AG09309 (cell line): ENCODE results near the gene SAG.

Source experiments
- DNase-seq: peaks from one replicate; pipeline ENCODE4 v3.0.0-alpha.2; 2010; ENCODE audit warnings: low read depth
- H3K4me3 ChIP-seq: 2 replicates; pipeline ENCODE4 v1.5.1; 2011; ENCODE audit warnings: mild to moderate bottlenecking, low read depth, low read length, moderate library complexity; ENCODE audit not compliant: control insufficient read depth
- TF ChIP-seq, protein P1 (sequence below): IDR thresholded peaks from 2 replicates; pipeline ENCODE4 v1.5.1; 2011; ENCODE audit warnings: mild to moderate bottlenecking, low read depth, low read length, inconsistent platforms; ENCODE audit not compliant: insufficient read depth, control insufficient read depth; ENCODE audit errors: missing control alignments

The SAG gene

GRCh38 chr2:233271693-233272092, 35.9 kb upstream of the SAG start:
- TF ChIP-seq, protein P1, sequence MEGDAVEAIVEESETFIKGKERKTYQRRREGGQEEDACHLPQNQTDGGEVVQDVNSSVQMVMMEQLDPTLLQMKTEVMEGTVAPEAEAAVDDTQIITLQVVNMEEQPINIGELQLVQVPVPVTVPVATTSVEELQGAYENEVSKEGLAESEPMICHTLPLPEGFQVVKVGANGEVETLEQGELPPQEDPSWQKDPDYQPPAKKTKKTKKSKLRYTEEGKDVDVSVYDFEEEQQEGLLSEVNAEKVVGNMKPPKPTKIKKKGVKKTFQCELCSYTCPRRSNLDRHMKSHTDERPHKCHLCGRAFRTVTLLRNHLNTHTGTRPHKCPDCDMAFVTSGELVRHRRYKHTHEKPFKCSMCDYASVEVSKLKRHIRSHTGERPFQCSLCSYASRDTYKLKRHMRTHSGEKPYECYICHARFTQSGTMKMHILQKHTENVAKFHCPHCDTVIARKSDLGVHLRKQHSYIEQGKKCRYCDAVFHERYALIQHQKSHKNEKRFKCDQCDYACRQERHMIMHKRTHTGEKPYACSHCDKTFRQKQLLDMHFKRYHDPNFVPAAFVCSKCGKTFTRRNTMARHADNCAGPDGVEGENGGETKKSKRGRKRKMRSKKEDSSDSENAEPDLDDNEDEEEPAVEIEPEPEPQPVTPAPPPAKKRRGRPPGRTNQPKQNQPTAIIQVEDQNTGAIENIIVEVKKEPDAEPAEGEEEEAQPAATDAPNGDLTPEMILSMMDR, result no peak
- DNase-seq, result no peak
- H3K4me3 ChIP-seq, result no peak overlapping the region

DNA sequence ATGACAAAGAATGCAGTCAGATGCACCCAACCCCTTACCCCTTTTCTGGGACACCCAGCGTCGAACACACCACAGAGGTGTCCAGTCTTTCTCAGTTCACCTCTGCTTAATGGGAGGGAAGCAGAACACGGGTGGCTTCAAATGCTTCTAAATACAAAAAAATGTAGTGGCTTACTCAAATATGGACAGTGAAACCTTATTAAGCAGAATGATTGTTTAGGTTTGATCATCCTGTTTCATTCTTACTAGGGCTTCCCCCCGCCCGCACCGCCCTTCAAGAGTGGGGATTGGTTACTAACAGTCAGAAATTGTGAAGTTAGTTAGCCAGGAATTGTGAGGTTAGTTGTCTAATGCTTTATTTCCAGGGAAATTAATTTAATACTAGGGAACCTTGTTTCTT, 34.5 kb upstream of the SAG start:
- no peak overlapping the region for H3K4me3 ChIP-seq
- DNase-seq, result no peak
- TF ChIP-seq, protein P1, result no peak

DNA sequence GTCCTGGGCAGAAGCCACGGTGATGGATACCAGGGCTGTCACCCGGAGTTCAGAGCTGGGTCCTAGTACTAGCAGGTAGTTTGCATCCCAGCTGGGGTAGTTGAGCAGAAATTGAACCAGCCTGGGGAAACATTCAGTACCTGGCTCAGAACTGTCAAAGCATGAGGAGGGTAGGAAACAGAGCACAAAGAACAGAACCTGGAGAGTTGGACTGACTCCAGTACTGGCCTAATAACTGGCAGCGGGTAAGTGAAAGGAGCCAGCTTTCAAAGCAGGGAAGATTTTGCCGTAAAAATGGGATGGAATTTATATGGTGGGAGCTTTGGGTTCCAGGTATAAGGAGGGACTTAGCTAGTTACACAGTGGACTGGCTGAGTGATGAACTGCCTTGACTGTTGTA, 32.4 kb upstream of the SAG start:
- TF ChIP-seq, protein P1, result no peak
- no peak for DNase-seq
- H3K4me3 ChIP-seq, result no peak overlapping the region

- no peak for DNase-seq
- TF ChIP-seq, protein P1, result no peak
- H3K4me3 ChIP-seq, result no peak overlapping the region
Observed at GRCh38 chr2:233278921-233279320, 28.7 kb upstream of the SAG start.

- DNase-seq, result no peak
- TF ChIP-seq, protein P1, result no peak
- H3K4me3 ChIP-seq, result no peak overlapping the region
Observed at GRCh38 chr2:233280114-233280693, 27.4 kb upstream of the SAG start.

DNA sequence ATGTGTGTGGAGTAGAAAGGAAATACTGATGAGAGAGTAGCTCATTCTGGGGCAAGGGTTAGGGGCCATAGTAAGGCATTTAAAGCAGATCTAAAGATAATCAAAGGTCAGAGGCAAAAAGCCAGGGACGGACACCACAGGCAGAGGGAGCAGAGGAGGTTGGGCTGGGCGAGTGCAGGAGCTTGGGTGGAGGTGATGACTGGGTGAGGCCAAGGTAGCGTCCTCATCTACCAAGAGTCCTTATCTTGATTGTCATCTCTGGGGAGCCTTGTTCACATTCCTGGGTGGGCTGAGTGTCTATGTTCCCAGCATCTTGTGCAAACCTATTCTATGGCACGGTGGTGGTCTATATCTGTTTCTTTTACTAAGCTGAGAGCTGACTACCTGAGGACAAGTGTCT, 26.1 kb upstream of the SAG start:
- TF ChIP-seq, protein P1, result no peak
- DNase-seq, result no peak
- no peak overlapping the region for H3K4me3 ChIP-seq
